Pancreas (tissue), 10 donors: Measurements from ENCODE around the gene GALR3. TPM values are rescaled to one million over a fixed set of nuclear protein-coding genes. Genes with fewer than 3 reads are reported as not detected.

Experiments used
- ATAC-seq, 4 donors: fragments of 200-7000 bp; cut with Tn5 transposase; one replicate each; pipeline versions ENCODE4 v1.8.0 to v1.9.1; 2020; ENCODE audit warnings: mild to moderate bottlenecking in 4 of 4, moderate library complexity in 4 of 4
- DNase-seq, 6 donors: peaks; one replicate each; pipeline ENCODE4 v3.0.0-alpha.2; 2020
- FAIRE-seq: peaks from 2 replicates; lab custom pipeline; 2012; peaks lifted over from hg19 to GRCh38; lab: Jason Lieb, UNC
- H3K27ac ChIP-seq, 4 donors: fragments of 200-600 bp; sonication (generic); 1 replicate in 3 of 4; 2 replicates in 1 of 4; pipeline versions ENCODE4 v1.5.0 to v1.8.0; 2020
- H3K27me3 ChIP-seq, 4 donors: fragments of 200-600 bp; one replicate each; pipeline ENCODE4 v1.8.0; 2021
- H3K36me3 ChIP-seq, 3 donors: fragments of 200-600 bp; sonication (generic) in 1 of 3; one replicate each; pipeline versions ENCODE4 v1.5.0 to v1.8.0; 2020 to 2021
- H3K4me1 ChIP-seq, 3 donors: fragments of 200-600 bp; one replicate each; pipeline ENCODE4 v1.8.0; 2021
- H3K4me3 ChIP-seq, 4 donors: fragments of 200-600 bp; sonication (generic) in 2 of 4; one replicate each; pipeline versions ENCODE4 v1.5.0 to v1.8.0; 2020 to 2021
- H3K9me3 ChIP-seq, 4 donors: fragments of 200-600 bp; one replicate each; pipeline ENCODE4 v1.8.0; 2021
- WGBS, 2 donors: extraction: QIAGEN DNeasy Blood & Tissue Kit; methylation state at CpG; one replicate each; pipeline ENCODE4 v1.1.7; 2013; 5-methylcytosine and 5-hydroxymethylcytosine counted together
- intact Hi-C, 3 donors: fragments of 100-400 bp; cut with DNase I; formaldehyde crosslinking; loops; one replicate each; pipeline versions ENCODE4 v1.11.1 to v1.14.2; 2022
- microRNA-seq, 2 donors: library from miRNA; unstranded; fragments of <30 nt; microRNA quantifications; one replicate each; pipeline versions ENCODE4 to v1.1.0, GENCODE V29; 2019 to 2020
- polyA plus RNA-seq, 2 donors: library from polyadenylated mRNA; stranded (reverse); fragments of 200-250 nt; gene quantifications; one replicate each; pipeline ENCODE4 v1.2.3, GENCODE V29; 2013
- total RNA-seq, 6 donors: library from RNA; stranded (reverse); fragmentation: NEBNext Ultra II Directional in 4 of 6; extraction: Animal tissue kit (Norgen Biotek cat#: 25700) in 4 of 6; gene quantifications; one replicate each; pipeline versions ENCODE4 v1.2.1 to v1.2.4, GENCODE V29; 2021 to 2023
- TF ChIP-seq, protein P1 (sequence below), 4 donors: fragments of 200-600 bp; sonication (generic) in 3 of 4; IDR thresholded peaks; one replicate each; pipeline versions ENCODE4 v1.5.0 to v1.8.0; 2021; ENCODE audit warnings: antibody characterized with exemption in 4 of 4
- donor health status: healthy with polysubstance abuse.
- donor health status: DM: no; HTN: no; CAD: no; lungs with moderate emphysema.
- donor health status: DM: no; HTN: no; CAD: no.
- donor health status: control.
- donor health status: control.
- donor health status: Bipolar disorder and iron deficiency.
- donor health status: DM: yes; HTN: yes; CAD: no.
- donor health status: DM: no; HTN: no; CAD: no.
- donor health status: DM: no; HTN: no; CAD: no.
- donor health status: DM: yes; HTN: yes; CAD: no.

Gene GALR3
- total and polyA plus RNA-seq, 8 donors = 0.19 to 0.75 (median 0.43) TPM; not detected in 3

DNA sequence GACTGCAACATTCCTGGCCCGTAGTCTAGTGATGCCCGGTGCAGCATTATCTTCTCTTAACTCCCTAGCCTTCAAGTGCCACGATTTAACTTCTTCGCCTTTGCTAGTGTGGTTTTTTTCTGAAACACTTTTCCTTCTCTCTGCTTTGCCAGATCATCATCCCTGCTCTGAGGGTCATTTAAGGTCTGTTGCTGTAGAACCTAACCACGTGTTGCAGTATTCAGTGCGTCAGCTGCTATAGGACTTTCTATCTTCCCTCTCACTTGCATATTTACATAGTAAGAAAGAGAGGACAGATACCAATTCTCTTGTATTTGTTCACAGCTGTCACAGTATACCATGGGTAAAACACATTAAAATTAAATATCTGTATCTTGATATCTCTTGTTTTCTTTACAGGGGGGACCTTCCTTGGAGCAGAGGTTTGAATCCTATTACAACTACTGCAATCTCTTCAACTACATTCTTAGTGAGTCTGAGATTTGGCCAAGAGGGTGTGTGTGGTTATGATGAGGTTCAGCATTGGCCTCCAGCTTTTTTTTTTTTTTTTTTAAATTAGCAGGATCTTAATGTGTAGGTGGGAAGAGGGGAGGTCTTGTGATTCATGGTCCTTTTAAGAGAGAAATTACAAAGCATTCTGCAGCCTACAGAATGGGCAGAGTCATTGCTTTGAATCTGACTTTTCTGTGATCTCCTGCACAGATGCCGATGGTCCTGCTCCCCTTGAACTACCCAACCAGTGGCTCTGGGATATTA, 39.6 kb downstream of the GALR3 start:
- ATAC-seq (peak; percentile 34 to 43 (median 38)), DNase-seq (no peak), FAIRE-seq (no peak)
- Histone ChIP-seq H3K27ac (peak overlapping the region in 2 of 4 donors; percentile 69 to 77), H3K36me3 (peaks cover 0 to 35% (median 32%) of the 10 kb centered on the region in 3 donors), H3K4me3 (no peak overlapping the region), H3K9me3 (no peaks in the 10 kb centered on the region), H3K27me3 (no peaks in the 10 kb centered on the region), H3K4me1 (peaks cover 10 to 51% (median 40%) of the 10 kb centered on the region in 3 donors)
- TF ChIP-seq, protein P1, sequence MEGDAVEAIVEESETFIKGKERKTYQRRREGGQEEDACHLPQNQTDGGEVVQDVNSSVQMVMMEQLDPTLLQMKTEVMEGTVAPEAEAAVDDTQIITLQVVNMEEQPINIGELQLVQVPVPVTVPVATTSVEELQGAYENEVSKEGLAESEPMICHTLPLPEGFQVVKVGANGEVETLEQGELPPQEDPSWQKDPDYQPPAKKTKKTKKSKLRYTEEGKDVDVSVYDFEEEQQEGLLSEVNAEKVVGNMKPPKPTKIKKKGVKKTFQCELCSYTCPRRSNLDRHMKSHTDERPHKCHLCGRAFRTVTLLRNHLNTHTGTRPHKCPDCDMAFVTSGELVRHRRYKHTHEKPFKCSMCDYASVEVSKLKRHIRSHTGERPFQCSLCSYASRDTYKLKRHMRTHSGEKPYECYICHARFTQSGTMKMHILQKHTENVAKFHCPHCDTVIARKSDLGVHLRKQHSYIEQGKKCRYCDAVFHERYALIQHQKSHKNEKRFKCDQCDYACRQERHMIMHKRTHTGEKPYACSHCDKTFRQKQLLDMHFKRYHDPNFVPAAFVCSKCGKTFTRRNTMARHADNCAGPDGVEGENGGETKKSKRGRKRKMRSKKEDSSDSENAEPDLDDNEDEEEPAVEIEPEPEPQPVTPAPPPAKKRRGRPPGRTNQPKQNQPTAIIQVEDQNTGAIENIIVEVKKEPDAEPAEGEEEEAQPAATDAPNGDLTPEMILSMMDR (IDR thresholded peaks at IDR 0.05) = no peak
- intact Hi-C loops = loop anchor here in 2 of 3 donors (5.0 kb wide), 1 partner anchor 45 kb away; no protein-coding TSS in a partner anchor
- WGBS, 2 donors = 38 to 41% methylated on average over 7 of the region's 7 CpGs

DNA sequence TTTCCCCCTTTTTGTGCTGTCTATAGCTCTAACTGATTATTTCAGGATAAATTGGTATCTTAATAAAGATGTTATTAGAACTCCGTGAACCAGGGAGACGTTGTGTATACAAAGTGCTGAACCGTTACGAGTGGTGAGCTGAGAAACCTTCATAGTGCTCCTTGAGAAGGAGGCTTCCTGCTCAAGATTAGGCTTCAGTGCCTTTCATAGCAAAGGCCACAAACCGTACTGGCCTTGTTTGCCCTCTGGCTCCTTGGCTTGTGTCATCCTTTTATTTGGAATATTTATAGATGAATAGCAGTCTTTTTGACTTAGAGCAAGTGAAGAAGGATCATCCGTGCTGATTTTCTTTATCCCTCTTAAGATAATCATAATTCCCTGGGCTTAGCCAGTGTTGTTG, 42.3 kb downstream of the GALR3 start:
- WGBS, 2 donors = 72 to 75% methylated on average over 6 of the region's 6 CpGs
- no peak overlapping the region for H3K27ac ChIP-seq
- DNase-seq (no peak), FAIRE-seq (no peak), ATAC-seq (no peak)
- peaks cover 10 to 39% (median 25%) of the 10 kb centered on the region in 3 donors for H3K4me1 ChIP-seq
- TF ChIP-seq, protein P1 (IDR thresholded peaks at IDR 0.05) = no peak
- H3K27me3 ChIP-seq = no peaks in the 10 kb centered on the region
- no peaks in the 10 kb centered on the region for H3K9me3 ChIP-seq
- intact Hi-C loops = no loop called here
- H3K4me3 ChIP-seq = no peak overlapping the region
- peaks cover 0 to 40% (median 22%) of the 10 kb centered on the region in 3 donors for H3K36me3 ChIP-seq

DNA sequence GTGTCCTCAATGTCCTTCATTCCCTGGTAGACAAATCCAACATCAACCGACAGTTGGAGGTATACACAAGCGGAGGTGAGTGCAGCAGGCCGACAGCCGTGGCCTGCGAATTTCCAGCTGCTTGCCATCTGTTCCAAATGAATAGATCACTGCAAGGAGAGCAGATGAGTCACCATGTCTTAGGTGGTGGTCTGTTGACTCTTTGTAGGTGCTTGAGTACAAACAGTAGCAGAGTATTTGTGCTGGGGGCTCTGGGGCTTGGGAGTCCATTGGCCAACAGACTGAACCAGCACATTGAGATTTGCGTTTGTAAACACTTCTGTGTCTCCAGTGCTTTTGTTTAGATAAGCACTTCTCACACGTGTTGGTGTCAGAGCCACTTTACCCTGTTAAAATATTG, 47.1 kb downstream of the GALR3 start:
- Histone ChIP-seq H3K4me1 (no peaks in the 10 kb centered on the region), H3K36me3 (peaks cover 3 to 80% (median 28%) of the 10 kb centered on the region in 3 donors), H3K4me3 (no peak overlapping the region), H3K27ac (no peak overlapping the region), H3K27me3 (no peaks in the 10 kb centered on the region), H3K9me3 (no peaks in the 10 kb centered on the region)
- WGBS, 2 donors = 57 to 66% methylated on average over 7 of the region's 7 CpGs
- intact Hi-C loops = no loop called here
- no peak for DNase-seq
- no peak for FAIRE-seq
- peak in 2 of 4 donors; percentile 59 to 60 for ATAC-seq
- TF ChIP-seq, protein P1 (IDR thresholded peaks at IDR 0.05) = no peak

Small RNA genes lying within 50 kb of the gene (microRNA-seq; reads per million reads assigned to microRNA genes)
- 1.2 to 1.5 reads per million in 2 donors for gene MIR659

Other genes with a start within 250 kb of the GALR3 start
- 10 to 100 TPM; 16.0 to 99.5 (median 40.9) TPM for gene LGALS2, start 243.3 kb upstream of the GALR3 start, total RNA-seq
- gene LGALS2, start 243.3 kb upstream of the GALR3 start, polyA plus RNA-seq = 10 to 100 TPM; 26.2 to 61.7 TPM
- 10 to 100 TPM; 17.9 to 36.4 (median 21.5) TPM for gene GGA1, start 214.5 kb upstream of the GALR3 start, total RNA-seq
- 10 to 100 TPM; 81.5 to 84.9 TPM for gene GGA1, start 214.5 kb upstream of the GALR3 start, polyA plus RNA-seq
- gene SH3BP1, start 183.7 kb upstream of the GALR3 start, total RNA-seq = 1 to 10 TPM; 2.0 to 9.3 (median 3.9) TPM
- gene SH3BP1, start 183.7 kb upstream of the GALR3 start, polyA plus RNA-seq = 1 to 10 TPM; 2.7 to 5.9 TPM
- gene PDXP, start 164.7 kb upstream of the GALR3 start, total RNA-seq = 1 to 10 TPM; 3.6 to 6.8 (median 5.4) TPM
- 10 to 100 TPM in 1 of 2 donors, 1 to 10 TPM in 1; 4.6 to 16.3 TPM for gene PDXP, start 164.7 kb upstream of the GALR3 start, polyA plus RNA-seq
- gene LGALS1, start 147.7 kb upstream of the GALR3 start, total RNA-seq = 100 to 1,000 TPM in 2 of 6 donors, 10 to 100 TPM in 4; 15.9 to 191 (median 40.9) TPM
- 100 to 1,000 TPM; 172 to 249 TPM for gene LGALS1, start 147.7 kb upstream of the GALR3 start, polyA plus RNA-seq
- 10 to 100 TPM in 2 of 6 donors, 1 to 10 TPM in 4; 6.0 to 12.3 (median 8.5) TPM for gene NOL12, start 137.0 kb upstream of the GALR3 start, total RNA-seq
- 10 to 100 TPM; 19.0 to 25.6 TPM for gene NOL12, start 137.0 kb upstream of the GALR3 start, polyA plus RNA-seq
- 10 to 100 TPM; 17.4 to 36.6 (median 26.0) TPM for gene TRIOBP, start 126.3 kb upstream of the GALR3 start, total RNA-seq
- gene TRIOBP, start 126.3 kb upstream of the GALR3 start, polyA plus RNA-seq = 10 to 100 TPM; 23.4 to 24.2 TPM
- 10 to 100 TPM; 27.1 to 54.8 (median 37.8) TPM for gene GCAT, start 15.4 kb upstream of the GALR3 start, total RNA-seq
- 10 to 100 TPM; 30.9 to 62.7 TPM for gene GCAT, start 15.4 kb upstream of the GALR3 start, polyA plus RNA-seq
- 10 to 100 TPM; 11.4 to 18.1 (median 15.2) TPM for gene ANKRD54, start 21.0 kb downstream of the GALR3 start, total RNA-seq
- gene ANKRD54, start 21.0 kb downstream of the GALR3 start, polyA plus RNA-seq = 10 to 100 TPM; 22.6 to 24.0 TPM
- 100 to 1,000 TPM; 267 to 412 (median 348) TPM for gene EIF3L, start 26.0 kb downstream of the GALR3 start, total RNA-seq
- 100 to 1,000 TPM; 162 to 242 TPM for gene EIF3L, start 26.0 kb downstream of the GALR3 start, polyA plus RNA-seq
- 10 to 100 TPM; 16.5 to 22.3 (median 19.3) TPM for gene MICALL1, start 82.9 kb downstream of the GALR3 start, total RNA-seq
- 10 to 100 TPM in 1 of 2 donors, 1 to 10 TPM in 1; 8.8 to 19.5 TPM for gene MICALL1, start 82.9 kb downstream of the GALR3 start, polyA plus RNA-seq
- under 1 TPM in 4 of 6 donors, not detected in 2; 0.09 to 0.31 (median 0.22) TPM for gene C22orf23, start 130.2 kb downstream of the GALR3 start, total RNA-seq
- gene C22orf23, start 130.2 kb downstream of the GALR3 start, polyA plus RNA-seq = under 1 TPM; 0.38 to 0.68 TPM
- gene POLR2F, start 130.3 kb downstream of the GALR3 start, total RNA-seq = 10 to 100 TPM; 21.2 to 32.5 (median 27.7) TPM
- gene POLR2F, start 130.3 kb downstream of the GALR3 start, polyA plus RNA-seq = 10 to 100 TPM; 61.9 to 74.5 TPM
- gene SOX10, start 161.2 kb downstream of the GALR3 start, total RNA-seq = under 1 TPM; 0.06 to 0.67 (median 0.18) TPM
- under 1 TPM; 0.38 to 0.96 TPM for gene SOX10, start 161.2 kb downstream of the GALR3 start, polyA plus RNA-seq
- 10 to 100 TPM; 12.5 to 25.8 (median 19.1) TPM for gene PICK1, start 234.0 kb downstream of the GALR3 start, total RNA-seq
- 10 to 100 TPM; 49.7 to 55.0 TPM for gene PICK1, start 234.0 kb downstream of the GALR3 start, polyA plus RNA-seq